ENCODE results near the gene ATP6V0C.
A peak's percentile ranks its signal among the peaks of the same experiment; 100 is the strongest.

ATP6V0C gene

GRCh38 chr16:2513405-2514332 is at the start of gene ATP6V0C:
Gene ATP6V0C, plus strand, starts transcription at chr16:2513952. Its CDS starts 152 bp downstream, at chr16:2514104.
- DNase-seq: peak; percentile 86 to 90

GRCh38 chr16:2464333-2464732 is 49.4 kb upstream of the ATP6V0C start:
- no peak for DNase-seq

- DNase-seq: no peak
Observed at GRCh38 chr16:2465653-2466415, 47.9 kb upstream of the ATP6V0C start.

GRCh38 chr16:2466667-2467527 is 46.9 kb upstream of the ATP6V0C start:
- no peak for DNase-seq

GRCh38 chr16:2467528-2468232 is 46.1 kb upstream of the ATP6V0C start:
- no peak for DNase-seq

GRCh38 chr16:2468233-2468724 is 45.5 kb upstream of the ATP6V0C start:
- DNase-seq: no peak

GRCh38 chr16:2468725-2469398 is 44.9 kb upstream of the ATP6V0C start:
- DNase-seq: no peak

GRCh38 chr16:2469399-2470233 is 44.1 kb upstream of the ATP6V0C start:
- DNase-seq: no peak

- no peak for DNase-seq
Observed at GRCh38 chr16:2470234-2470601, 43.5 kb upstream of the ATP6V0C start.

GRCh38 chr16:2470603-2471015 is 43.1 kb upstream of the ATP6V0C start:
- no peak for DNase-seq

GRCh38 chr16:2471016-2471652 is 42.6 kb upstream of the ATP6V0C start, which contains the start of gene NTN3:
Gene NTN3, plus strand, starts transcription at chr16:2471297. Its CDS starts 405 bp downstream, at chr16:2471702.
- DNase-seq: peak in 1 of 2 experiments; percentile 32

- no peak for DNase-seq
Observed at GRCh38 chr16:2471653-2472487, 41.9 kb upstream of the ATP6V0C start.

GRCh38 chr16:2472488-2472864 is 41.3 kb upstream of the ATP6V0C start:
- no peak for DNase-seq

- no peak for DNase-seq
Observed at GRCh38 chr16:2472885-2473445, 40.8 kb upstream of the ATP6V0C start.

- peak; percentile 29 to 31 for DNase-seq
Observed at GRCh38 chr16:2473446-2473926, 40.3 kb upstream of the ATP6V0C start.

- DNase-seq: peak; percentile 56 to 57
Observed at GRCh38 chr16:2473999-2474876, 39.5 kb upstream of the ATP6V0C start.

- peak; percentile 74 to 87 for DNase-seq
Observed at GRCh38 chr16:2474877-2475412, 38.8 kb upstream of the ATP6V0C start, which contains the start of gene TBC1D24. Gene TBC1D24, plus strand, starts transcription at chr16:2475127. Its CDS starts 21,022 bp downstream, at chr16:2496149.
